ENCODE measurements around the gene ZNF234.

ZNF234 gene

GRCh38 chr19:44196772-44197171, 55.4 kb downstream of the ZNF234 start:
- TF ChIP-seq, protein P1, sequence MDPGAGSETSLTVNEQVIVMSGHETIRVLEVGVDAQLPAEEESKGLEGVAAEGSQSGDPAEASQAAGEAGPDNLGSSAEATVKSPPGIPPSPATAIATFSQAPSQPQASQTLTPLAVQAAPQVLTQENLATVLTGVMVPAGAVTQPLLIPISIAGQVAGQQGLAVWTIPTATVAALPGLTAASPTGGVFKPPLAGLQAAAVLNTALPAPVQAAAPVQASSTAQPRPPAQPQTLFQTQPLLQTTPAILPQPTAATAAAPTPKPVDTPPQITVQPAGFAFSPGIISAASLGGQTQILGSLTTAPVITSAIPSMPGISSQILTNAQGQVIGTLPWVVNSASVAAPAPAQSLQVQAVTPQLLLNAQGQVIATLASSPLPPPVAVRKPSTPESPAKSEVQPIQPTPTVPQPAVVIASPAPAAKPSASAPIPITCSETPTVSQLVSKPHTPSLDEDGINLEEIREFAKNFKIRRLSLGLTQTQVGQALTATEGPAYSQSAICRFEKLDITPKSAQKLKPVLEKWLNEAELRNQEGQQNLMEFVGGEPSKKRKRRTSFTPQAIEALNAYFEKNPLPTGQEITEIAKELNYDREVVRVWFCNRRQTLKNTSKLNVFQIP (CRISPR knock-in tag; IDR thresholded peaks at IDR 0.05; ENCODE audit: borderline replicate concordance, low read depth) = no peak
- TF ChIP-seq, protein P2, sequence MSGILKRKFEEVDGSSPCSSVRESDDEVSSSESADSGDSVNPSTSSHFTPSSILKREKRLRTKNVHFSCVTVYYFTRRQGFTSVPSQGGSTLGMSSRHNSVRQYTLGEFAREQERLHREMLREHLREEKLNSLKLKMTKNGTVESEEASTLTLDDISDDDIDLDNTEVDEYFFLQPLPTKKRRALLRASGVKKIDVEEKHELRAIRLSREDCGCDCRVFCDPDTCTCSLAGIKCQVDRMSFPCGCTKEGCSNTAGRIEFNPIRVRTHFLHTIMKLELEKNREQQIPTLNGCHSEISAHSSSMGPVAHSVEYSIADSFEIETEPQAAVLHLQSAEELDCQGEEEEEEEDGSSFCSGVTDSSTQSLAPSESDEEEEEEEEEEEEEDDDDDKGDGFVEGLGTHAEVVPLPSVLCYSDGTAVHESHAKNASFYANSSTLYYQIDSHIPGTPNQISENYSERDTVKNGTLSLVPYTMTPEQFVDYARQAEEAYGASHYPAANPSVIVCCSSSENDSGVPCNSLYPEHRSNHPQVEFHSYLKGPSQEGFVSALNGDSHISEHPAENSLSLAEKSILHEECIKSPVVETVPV (CRISPR knock-in tag; IDR thresholded peaks at IDR 0.05) = no peak
- no peak for TF ChIP-seq ISL1 (CRISPR knock-in tag; IDR thresholded peaks at IDR 0.05)
- TF ChIP-seq OSR1 (CRISPR knock-in tag; IDR thresholded peaks at IDR 0.05) = no peak
- TF ChIP-seq RARB (CRISPR knock-in tag; IDR thresholded peaks at IDR 0.05) = no peak
- TF ChIP-seq, protein P3, sequence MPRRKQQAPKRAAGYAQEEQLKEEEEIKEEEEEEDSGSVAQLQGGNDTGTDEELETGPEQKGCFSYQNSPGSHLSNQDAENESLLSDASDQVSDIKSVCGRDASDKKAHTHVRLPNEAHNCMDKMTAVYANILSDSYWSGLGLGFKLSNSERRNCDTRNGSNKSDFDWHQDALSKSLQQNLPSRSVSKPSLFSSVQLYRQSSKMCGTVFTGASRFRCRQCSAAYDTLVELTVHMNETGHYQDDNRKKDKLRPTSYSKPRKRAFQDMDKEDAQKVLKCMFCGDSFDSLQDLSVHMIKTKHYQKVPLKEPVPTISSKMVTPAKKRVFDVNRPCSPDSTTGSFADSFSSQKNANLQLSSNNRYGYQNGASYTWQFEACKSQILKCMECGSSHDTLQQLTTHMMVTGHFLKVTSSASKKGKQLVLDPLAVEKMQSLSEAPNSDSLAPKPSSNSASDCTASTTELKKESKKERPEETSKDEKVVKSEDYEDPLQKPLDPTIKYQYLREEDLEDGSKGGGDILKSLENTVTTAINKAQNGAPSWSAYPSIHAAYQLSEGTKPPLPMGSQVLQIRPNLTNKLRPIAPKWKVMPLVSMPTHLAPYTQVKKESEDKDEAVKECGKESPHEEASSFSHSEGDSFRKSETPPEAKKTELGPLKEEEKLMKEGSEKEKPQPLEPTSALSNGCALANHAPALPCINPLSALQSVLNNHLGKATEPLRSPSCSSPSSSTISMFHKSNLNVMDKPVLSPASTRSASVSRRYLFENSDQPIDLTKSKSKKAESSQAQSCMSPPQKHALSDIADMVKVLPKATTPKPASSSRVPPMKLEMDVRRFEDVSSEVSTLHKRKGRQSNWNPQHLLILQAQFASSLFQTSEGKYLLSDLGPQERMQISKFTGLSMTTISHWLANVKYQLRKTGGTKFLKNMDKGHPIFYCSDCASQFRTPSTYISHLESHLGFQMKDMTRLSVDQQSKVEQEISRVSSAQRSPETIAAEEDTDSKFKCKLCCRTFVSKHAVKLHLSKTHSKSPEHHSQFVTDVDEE (CRISPR knock-in tag; IDR thresholded peaks at IDR 0.05) = no peak
- TF ChIP-seq ZC3H10 (CRISPR knock-in tag; IDR thresholded peaks at IDR 0.05) = no peak
- no peak for TF ChIP-seq ZNF565 (CRISPR knock-in tag; conservative IDR thresholded peaks at IDR 0.05; ENCODE audit: low read depth)
- no peak for TF ChIP-seq ZNF70 (CRISPR knock-in tag; IDR thresholded peaks at IDR 0.05)
- TF ChIP-seq ZNF8 (CRISPR knock-in tag; IDR thresholded peaks at IDR 0.05) = no peak
- no peak for TF ChIP-seq TCF4 (CRISPR knock-in tag; IDR thresholded peaks at IDR 0.05; ENCODE audit: borderline replicate concordance)
- no peak for TF ChIP-seq CREB5 (CRISPR knock-in tag; IDR thresholded peaks at IDR 0.05; ENCODE audit: low read depth)
- TF ChIP-seq ARNTL (CRISPR knock-in tag; IDR thresholded peaks at IDR 0.05; ENCODE audit: borderline replicate concordance, low read depth) = no peak
- no peak for TF ChIP-seq CSDC2 (CRISPR knock-in tag; IDR thresholded peaks at IDR 0.05)
- no peak for TF ChIP-seq ESRRG (CRISPR knock-in tag; IDR thresholded peaks at IDR 0.05)

GRCh38 chr19:44202470-44202869, 61.1 kb downstream of the ZNF234 start:
- no peak for ATAC-seq
- TF ChIP-seq RARB (CRISPR knock-in tag; IDR thresholded peaks at IDR 0.05) (no peak), ZNF565 (CRISPR knock-in tag; conservative IDR thresholded peaks at IDR 0.05; ENCODE audit: low read depth) (no peak), ISL1 (CRISPR knock-in tag; IDR thresholded peaks at IDR 0.05) (no peak), CREB5 (CRISPR knock-in tag; IDR thresholded peaks at IDR 0.05; ENCODE audit: low read depth) (no peak), GLIS3 (CRISPR knock-in tag; IDR thresholded peaks at IDR 0.05) (no peak), CSDC2 (CRISPR knock-in tag; IDR thresholded peaks at IDR 0.05) (no peak), ZFP30 (CRISPR knock-in tag; IDR thresholded peaks at IDR 0.05) (no peak), ZFP3 (CRISPR knock-in tag; IDR thresholded peaks at IDR 0.05) (no peak), TCF4 (CRISPR knock-in tag; IDR thresholded peaks at IDR 0.05; ENCODE audit: borderline replicate concordance) (no peak), ZNF8 (CRISPR knock-in tag; IDR thresholded peaks at IDR 0.05) (no peak), ZC3H10 (CRISPR knock-in tag; IDR thresholded peaks at IDR 0.05) (no peak), ESRRG (CRISPR knock-in tag; IDR thresholded peaks at IDR 0.05) (no peak)
- TF ChIP-seq, protein P2 (CRISPR knock-in tag; IDR thresholded peaks at IDR 0.05) = no peak
- TF ChIP-seq, protein P3 (CRISPR knock-in tag; IDR thresholded peaks at IDR 0.05) = no peak

More at GRCh38 chr19:44196772-44197171, 55.4 kb downstream of the ZNF234 start:
- no peak for ATAC-seq

All from SK-N-SH treated with all-trans-retinoic acid at 6 μM for 48 hours (cell line).